B cell (primary cell): ENCODE data around the gene TJP2. TPM values are rescaled to one million over a fixed set of nuclear protein-coding genes. Genes with fewer than 3 reads are reported as not detected.

Source experiments
- ATAC-seq: fragments of 200-7000 bp; cut with Tn5 transposase; one replicate; pipeline ENCODE4 v1.10.0; 2021; ENCODE audit warnings: low read depth, mild to moderate bottlenecking, moderate number of reproducible peaks, moderate library complexity
- CTCF ChIA-PET: fragments of 350-600 bp; sonication (Branson Sonifier 250); formaldehyde crosslinking; loops from one replicate; lab custom pipeline; 2021; ENCODE audit warnings: antibody characterized with exemption, inconsistent platforms; lab: Charles Lee
- POLR2A ChIA-PET: fragments of 350-600 bp; sonication (Branson Sonifier 250); formaldehyde crosslinking; loops from one replicate; lab custom pipeline; 2021; ENCODE audit warnings: antibody characterized with exemption; lab: Charles Lee
- DNase-seq: peaks from one replicate; pipeline ENCODE4 v3.0.0; 2013
- H2AFZ ChIP-seq: 2 replicates; pipeline ENCODE4 v1.6.1; 2012; ENCODE audit warnings: mild to moderate bottlenecking, low read depth, low read length; ENCODE audit not compliant: insufficient read depth, poor library complexity, severe bottlenecking
- H3K27ac ChIP-seq, 2 donors: 1 replicate in 1 of 2; 2 replicates in 1 of 2; pipeline ENCODE4 v1.5.1; 2012 to 2013; ENCODE audit warnings: low read length in 2 of 2, mild to moderate bottlenecking in 2 of 2, moderate library complexity in 1 of 2
- H3K27me3 ChIP-seq, 4 experiments: fragments of 200-600 bp in 1 of 4; sonication (generic) in 1 of 4; replicated peaks in 1 of 4; 1 replicate in 2 of 4; 2 replicates in 2 of 4; pipeline versions ENCODE4 v1.6.1 to v1.7.0; 2013 to 2016; ENCODE audit warnings: low read length in 3 of 4, mild to moderate bottlenecking in 2 of 4, mixed read lengths in 1 of 4, moderate library complexity in 1 of 4; ENCODE audit not compliant: insufficient read depth in 4 of 4, control insufficient read depth in 3 of 4; ENCODE audit errors: control extremely low read depth in 1 of 4
- H3K36me3 ChIP-seq, 2 experiments: replicated peaks in 1 of 2; 1 replicate in 1 of 2; 2 replicates in 1 of 2; pipeline versions ENCODE4 v1.6.1 to v1.7.1; 2013; ENCODE audit warnings: low read length in 1 of 2; ENCODE audit not compliant: insufficient read depth in 2 of 2, control insufficient read depth in 1 of 2; ENCODE audit errors: control extremely low read depth in 1 of 2, extremely low read depth in 1 of 2
- H3K4me1 ChIP-seq, 2 donors: fragments of 200-600 bp in 1 of 2; sonication (generic) in 1 of 2; 1 replicate in 1 of 2; 2 replicates in 1 of 2; pipeline versions ENCODE4 v1.5.1 to v1.6.1; 2013 to 2017; ENCODE audit warnings: low read length in 2 of 2; ENCODE audit not compliant: control insufficient read depth in 2 of 2, insufficient read depth in 2 of 2
- H3K4me2 ChIP-seq: replicated peaks from 2 replicates; pipeline ENCODE3; 2012; ENCODE audit warnings: mild to moderate bottlenecking, low read depth, low read length; ENCODE audit not compliant: poor library complexity, severe bottlenecking
- H3K4me3 ChIP-seq, 5 experiments: fragments of 200-600 bp in 1 of 5; sonication (generic) in 1 of 5; 1 replicate in 3 of 5; 2 replicates in 2 of 5; pipeline versions ENCODE4 v1.5.1 to v1.7.0; 2011 to 2016; ENCODE audit warnings: low read length in 4 of 5, mild to moderate bottlenecking in 4 of 5, low read depth in 2 of 5, control low read depth in 1 of 5, moderate library complexity in 1 of 5; ENCODE audit not compliant: insufficient read depth in 1 of 5; ENCODE audit errors: control extremely low read depth in 1 of 5, extremely low read depth in 1 of 5
- H3K79me2 ChIP-seq: fragments of 200-600 bp; sonication (generic); one replicate; pipeline ENCODE4 v1.6.0; 2016; ENCODE audit warnings: low read length; ENCODE audit not compliant: control insufficient read depth, insufficient read depth
- H3K9ac ChIP-seq: fragments of 200-600 bp; sonication (generic); 2 replicates; pipeline ENCODE4 v1.6.1; 2017; ENCODE audit warnings: mild to moderate bottlenecking, low read length, moderate library complexity
- H3K9me3 ChIP-seq, 3 donors: one replicate each; pipeline versions ENCODE4 v1.6.1 to v1.7.1; 2013; ENCODE audit warnings: low read length in 2 of 3; ENCODE audit not compliant: control insufficient read depth in 2 of 3, insufficient read depth in 1 of 3; ENCODE audit errors: control extremely low read depth in 1 of 3
- H4K20me1 ChIP-seq: 2 replicates; pipeline ENCODE4 v1.6.0; 2012; ENCODE audit warnings: mild to moderate bottlenecking, low read length; ENCODE audit not compliant: insufficient read depth, control insufficient read depth, poor library complexity, severe bottlenecking
- H3K27ac Mint-ChIP-seq: one replicate; pipeline ENCODE4 v1.8.0; 2021; ENCODE audit warnings: mixed read lengths
- H3K27me3 Mint-ChIP-seq: one replicate; pipeline ENCODE4 v1.8.0; 2021; ENCODE audit warnings: mixed read lengths
- H3K4me1 Mint-ChIP-seq: one replicate; pipeline ENCODE4 v1.8.0; 2021; ENCODE audit warnings: mixed read lengths
- H3K4me3 Mint-ChIP-seq: one replicate; pipeline ENCODE4 v1.8.0; 2021; ENCODE audit warnings: mixed read lengths
- H3K9me3 Mint-ChIP-seq: one replicate; pipeline ENCODE4 v1.8.0; 2022; ENCODE audit warnings: mixed read lengths; ENCODE audit not compliant: insufficient read depth
- CTCF ChIP-seq: fragments of 200-600 bp; IDR thresholded peaks from one replicate; pipeline ENCODE4 v1.8.0; 2022; ENCODE audit warnings: antibody characterized with exemption, mild to moderate bottlenecking
- EZH2 ChIP-seq: IDR thresholded peaks from 2 replicates; pipeline ENCODE4 v1.6.1; 2012; ENCODE audit warnings: borderline replicate concordance, low read depth, mild to moderate bottlenecking, moderate library complexity, low read length; ENCODE audit not compliant: insufficient read depth, poor library complexity, severe bottlenecking
- WGBS: methylation state at CpG from one replicate; pipeline ENCODE4 v1.1.5; 2013; ENCODE audit warnings: missing lambda C conversion rate; ENCODE audit not compliant: insufficient coverage; 5-methylcytosine and 5-hydroxymethylcytosine counted together
- intact Hi-C: fragments of 100-400 bp; cut with micrococcal nuclease; formaldehyde crosslinking; loops from one replicate; pipeline ENCODE4 v1.10.0; 2022
- polyA plus RNA-seq: library from polyadenylated mRNA; depleted of rRNA; stranded (reverse); fragments of >200 nt; gene quantifications from 2 replicates; pipeline ENCODE4 v1.2.3, GENCODE V29; 2012
- total RNA-seq, 2 donors: library from RNA; stranded (reverse); fragments of 120-200 nt in 1 of 2; gene quantifications; 1 replicate in 1 of 2; 2 replicates in 1 of 2; pipeline versions ENCODE4 v1.2.3 to v1.2.4, GENCODE V29; 2013 to 2022

TJP2 gene
- total and polyA plus RNA-seq, 2 donors (not counting 1 experiment from before 2014, with no cell fraction given): 1.2 to 2.3 TPM

GRCh38 chr9:69323861-69324260 lies 149.8 kb downstream of the TJP2 start:
- Mint-ChIP-seq H3K4me1 (peaks cover 6% of the 10 kb centered on the region), H3K27ac (no peak overlapping the region), H3K9me3 (no peaks in the 10 kb centered on the region), H3K27me3 (peaks cover 46% of the 10 kb centered on the region), H3K4me3 (peak overlapping the region; percentile 23)
- Histone ChIP-seq H2AFZ (no peak overlapping the region), H3K4me3 (no peak overlapping the region), H3K4me1 (peaks cover 0 to 4% of the 10 kb centered on the region in 2 donors), H3K36me3 (no peaks in the 10 kb centered on the region), H3K27ac (no peak overlapping the region), H4K20me1 (no peaks in the 10 kb centered on the region), H3K79me2 (no peaks in the 10 kb centered on the region), H3K9me3 (peaks cover 0 to 6% (median 0%) of the 10 kb centered on the region in 3 donors), H3K27me3 (peaks cover 0 to 10% (median 4%) of the 10 kb centered on the region in 4 experiments), H3K4me2 (no peak overlapping the region), H3K9ac (no peak overlapping the region)
- POLR2A ChIA-PET: no interaction called here
- ATAC-seq: no peak
- intact Hi-C loops: no loop called here
- TF ChIP-seq EZH2 (no peak), CTCF (no peak)
- no peak for DNase-seq
- CTCF ChIA-PET: no interaction called here
- no CpG with 5 or more reads among the region's 2 CpGs for WGBS

Other genes starting within 250 kb of the TJP2 start
- gene PRKACG, start 160.2 kb upstream of the TJP2 start, total RNA-seq: not detected in 2 replicates
- not detected in 2 replicates for gene PRKACG, start 160.2 kb upstream of the TJP2 start, polyA plus RNA-seq
- gene FXN, start 138.5 kb upstream of the TJP2 start, total RNA-seq: 8.0 and 8.8 TPM in 2 replicates
- 8.8 and 9.6 TPM in 2 replicates for gene FXN, start 138.5 kb upstream of the TJP2 start, polyA plus RNA-seq
- gene ENTREP1, start 150.9 kb downstream of the TJP2 start, total RNA-seq: not detected in 2 replicates
- not detected in 2 replicates for gene ENTREP1, start 150.9 kb downstream of the TJP2 start, polyA plus RNA-seq